ENCODE measurements around the gene KRT82. TPM values are rescaled to one million over a fixed set of nuclear protein-coding genes. Genes with fewer than 3 reads are reported as not detected.

The KRT82 gene
- total RNA-seq, 2 experiments from 2014 or later = not detected

- POLR2A ChIA-PET = no interaction called here
- no peaks in the 10 kb centered on the region for H3K4me1 Mint-ChIP-seq
- H3K9me3 Mint-ChIP-seq = no peaks in the 10 kb centered on the region
- H3K27me3 Mint-ChIP-seq = peaks cover 35% of the 10 kb centered on the region
- H3K4me3 Mint-ChIP-seq = no peak overlapping the region
- no peak overlapping the region for H3K27ac Mint-ChIP-seq
- no peaks in the 10 kb centered on the region for H3K36me3 Mint-ChIP-seq (ENCODE audit: low read depth)
- CTCF ChIA-PET = no interaction called here
- DNase-seq = no peak
These were observed 34.7 kb upstream of the KRT82 start for GRCh38 chr12:52440821-52441319.

- Mint-ChIP-seq H3K4me1 (no peaks in the 10 kb centered on the region), H3K27ac (no peak overlapping the region), H3K36me3 (ENCODE audit: low read depth) (no peaks in the 10 kb centered on the region), H3K9me3 (no peaks in the 10 kb centered on the region), H3K4me3 (no peak overlapping the region), H3K27me3 (peaks cover 32% of the 10 kb centered on the region)
- ChIA-PET CTCF (no interaction called here), POLR2A (no interaction called here)
- DNase-seq = no peak
These were observed 33.7 kb upstream of the KRT82 start for GRCh38 chr12:52439845-52440244.

DNA sequence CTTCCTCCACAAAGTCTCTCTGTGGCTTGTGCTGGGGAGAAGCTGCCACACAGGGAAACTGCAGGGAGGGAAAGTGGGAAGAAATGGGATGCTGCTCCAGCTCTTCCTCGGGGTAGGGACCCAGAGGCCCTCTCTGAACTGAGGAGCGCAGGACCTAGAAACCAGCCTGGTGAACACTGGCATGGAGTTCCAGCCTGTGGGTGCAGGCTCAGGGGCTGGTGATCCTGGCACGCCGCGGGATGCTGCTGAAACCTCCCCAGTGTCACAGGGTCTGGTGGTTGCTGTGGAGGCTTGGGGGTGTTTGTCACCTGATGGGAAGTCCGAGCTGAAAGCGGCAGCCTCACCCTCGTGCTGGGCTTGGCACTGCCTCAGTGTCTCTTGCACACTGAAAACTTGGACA is 33.3 kb upstream of the KRT82 start:
- Mint-ChIP-seq H3K27me3 (peaks cover 28% of the 10 kb centered on the region), H3K4me3 (no peak overlapping the region), H3K27ac (no peak overlapping the region), H3K9me3 (no peaks in the 10 kb centered on the region), H3K4me1 (no peaks in the 10 kb centered on the region), H3K36me3 (ENCODE audit: low read depth) (no peaks in the 10 kb centered on the region)
- DNase-seq = no peak
- CTCF ChIA-PET = no interaction called here
- POLR2A ChIA-PET = no interaction called here

DNA sequence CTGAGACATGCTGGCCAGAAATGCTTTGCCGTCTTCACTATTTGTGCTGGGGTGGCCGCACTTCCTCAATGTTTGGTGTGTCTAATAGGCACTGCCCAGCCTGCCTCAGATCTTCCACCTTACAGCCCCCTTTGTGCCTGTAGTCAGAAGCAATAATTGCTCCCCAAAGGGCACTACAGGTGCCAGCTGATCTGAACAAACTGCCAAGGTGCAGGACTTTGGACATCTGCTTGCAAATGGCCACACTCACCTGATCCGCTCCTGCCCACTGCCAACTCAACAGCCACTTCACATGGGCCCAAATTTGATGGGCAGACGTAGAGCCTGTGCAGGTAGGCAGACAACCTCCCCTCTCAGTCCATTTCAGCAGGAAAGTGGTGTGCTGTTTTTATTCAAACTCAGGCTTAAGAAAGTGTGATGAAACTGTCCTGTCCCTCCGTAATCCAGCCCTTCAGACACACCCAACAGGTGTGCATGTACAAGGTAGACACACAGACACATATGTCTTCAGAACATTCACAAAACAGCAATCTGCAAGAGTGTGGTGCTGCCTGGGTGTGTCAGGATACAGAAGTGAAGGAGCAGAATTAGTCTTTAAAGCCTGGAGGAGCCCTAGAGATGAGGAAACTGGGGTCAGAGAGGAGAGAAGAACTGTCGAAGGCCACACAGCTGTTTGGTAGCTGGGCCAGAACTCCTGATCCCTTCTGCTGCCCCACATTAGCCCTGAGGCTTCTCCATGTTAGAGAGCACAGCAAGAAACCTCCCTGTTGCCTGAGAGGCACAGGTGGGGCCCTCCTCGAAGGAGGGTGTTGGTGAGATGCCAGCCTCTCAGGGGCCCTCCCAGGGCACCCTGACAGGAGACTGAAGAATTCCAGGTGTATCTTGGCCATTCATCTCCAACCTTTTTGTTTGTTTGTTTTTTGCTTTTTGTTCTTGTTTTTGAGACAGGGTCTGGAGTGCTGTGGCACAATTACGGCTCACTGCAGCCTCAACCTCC is 32.5 kb upstream of the KRT82 start:
- H3K9me3 Mint-ChIP-seq = no peaks in the 10 kb centered on the region
- H3K36me3 Mint-ChIP-seq (ENCODE audit: low read depth) = no peaks in the 10 kb centered on the region
- DNase-seq = no peak
- POLR2A ChIA-PET = no interaction called here
- H3K4me3 Mint-ChIP-seq = no peak overlapping the region
- H3K4me1 Mint-ChIP-seq = no peaks in the 10 kb centered on the region
- CTCF ChIA-PET = no interaction called here
- H3K27ac Mint-ChIP-seq = no peak overlapping the region
- peaks cover 26% of the 10 kb centered on the region for H3K27me3 Mint-ChIP-seq

GRCh38 chr12:52437508-52437907 is 31.4 kb upstream of the KRT82 start:
- H3K9me3 Mint-ChIP-seq = no peaks in the 10 kb centered on the region

GRCh38 chr12:52436828-52437474 is 30.8 kb upstream of the KRT82 start:
- H3K4me1 Mint-ChIP-seq = no peaks in the 10 kb centered on the region
- CTCF ChIA-PET = no interaction called here
- POLR2A ChIA-PET = no interaction called here

More at GRCh38 chr12:52437508-52437907, 31.4 kb upstream of the KRT82 start:
- Mint-ChIP-seq H3K4me3 (no peak overlapping the region), H3K4me1 (no peaks in the 10 kb centered on the region), H3K27ac (no peak overlapping the region), H3K36me3 (ENCODE audit: low read depth) (no peaks in the 10 kb centered on the region), H3K27me3 (peaks cover 17% of the 10 kb centered on the region)
- POLR2A ChIA-PET = no interaction called here
- no peak for DNase-seq
- CTCF ChIA-PET = no interaction called here

DNA sequence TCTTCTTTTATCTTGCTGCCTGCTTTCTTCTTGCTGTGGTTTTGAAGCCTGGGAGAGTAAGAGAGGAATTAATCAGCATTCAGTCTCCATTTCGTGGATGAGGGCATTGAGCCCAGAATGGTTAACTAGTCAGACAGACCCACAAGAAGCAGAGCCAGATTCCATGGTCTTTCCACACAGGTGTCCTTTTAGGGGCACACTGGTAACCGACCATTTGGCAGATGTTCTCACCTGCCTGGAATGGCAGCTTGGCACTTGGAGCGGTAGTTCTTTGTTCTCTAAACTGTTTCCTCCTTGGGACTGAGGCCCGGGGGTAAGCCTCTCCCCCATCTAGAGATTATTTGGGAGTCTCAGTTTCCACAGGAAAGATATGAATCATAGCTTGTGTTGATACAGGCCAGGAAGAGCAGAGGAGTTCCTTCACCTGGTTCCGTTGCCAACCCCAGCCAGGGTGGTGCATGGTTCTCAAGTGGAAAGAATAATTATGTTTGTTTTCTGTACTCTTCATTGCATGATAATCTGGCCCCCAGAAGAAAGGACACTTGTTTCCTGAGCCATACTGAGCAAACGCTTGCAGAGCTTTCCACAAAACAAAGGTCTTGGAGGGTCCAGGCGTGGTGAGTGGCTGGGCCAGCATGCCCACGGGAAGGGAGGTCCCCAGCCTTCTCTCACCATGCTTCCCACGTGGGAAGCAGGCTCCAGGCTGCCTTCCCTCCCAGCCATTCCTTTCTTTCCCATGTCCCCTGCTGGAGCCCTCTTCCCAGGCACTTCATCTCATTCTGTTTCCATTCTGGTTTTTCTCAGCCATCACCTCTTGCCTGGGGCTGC is 30.1 kb upstream of the KRT82 start:
- peaks cover 9% of the 10 kb centered on the region for H3K27me3 Mint-ChIP-seq
- H3K4me3 Mint-ChIP-seq = no peak overlapping the region
- no peaks in the 10 kb centered on the region for H3K9me3 Mint-ChIP-seq
- CTCF ChIA-PET = no interaction called here
- H3K36me3 Mint-ChIP-seq (ENCODE audit: low read depth) = no peaks in the 10 kb centered on the region
- H3K4me1 Mint-ChIP-seq = no peaks in the 10 kb centered on the region
- no peak for DNase-seq
- POLR2A ChIA-PET = no interaction called here
- no peak overlapping the region for H3K27ac Mint-ChIP-seq

More at GRCh38 chr12:52436828-52437474, 30.8 kb upstream of the KRT82 start:
- Mint-ChIP-seq H3K4me3 (no peak overlapping the region), H3K36me3 (ENCODE audit: low read depth) (no peaks in the 10 kb centered on the region), H3K9me3 (no peaks in the 10 kb centered on the region), H3K27me3 (peaks cover 11% of the 10 kb centered on the region), H3K27ac (no peak overlapping the region)
- no peak for DNase-seq

DNA sequence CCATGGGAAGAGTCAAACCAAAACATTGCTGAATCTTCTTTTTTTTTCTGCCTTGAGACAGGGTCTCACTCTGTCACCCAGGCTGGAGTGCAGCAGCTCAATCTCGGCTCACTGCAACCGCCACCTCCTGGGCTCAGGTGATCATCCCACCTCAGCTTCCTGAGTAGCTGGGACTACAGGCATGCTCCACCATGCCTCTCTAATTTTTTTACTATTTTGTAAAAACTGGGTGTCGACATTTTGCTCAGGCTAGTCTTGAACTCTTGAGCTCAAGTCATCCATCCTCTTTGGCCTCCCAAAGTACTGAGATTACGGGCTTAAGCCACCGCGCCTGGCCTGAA is 29.5 kb upstream of the KRT82 start:
- ChIA-PET POLR2A (no interaction called here), CTCF (no interaction called here)
- DNase-seq = no peak
- Mint-ChIP-seq H3K27ac (no peak overlapping the region), H3K4me3 (no peak overlapping the region), H3K27me3 (peaks cover 7% of the 10 kb centered on the region), H3K36me3 (ENCODE audit: low read depth) (no peaks in the 10 kb centered on the region), H3K4me1 (no peaks in the 10 kb centered on the region), H3K9me3 (no peaks in the 10 kb centered on the region)

DNA sequence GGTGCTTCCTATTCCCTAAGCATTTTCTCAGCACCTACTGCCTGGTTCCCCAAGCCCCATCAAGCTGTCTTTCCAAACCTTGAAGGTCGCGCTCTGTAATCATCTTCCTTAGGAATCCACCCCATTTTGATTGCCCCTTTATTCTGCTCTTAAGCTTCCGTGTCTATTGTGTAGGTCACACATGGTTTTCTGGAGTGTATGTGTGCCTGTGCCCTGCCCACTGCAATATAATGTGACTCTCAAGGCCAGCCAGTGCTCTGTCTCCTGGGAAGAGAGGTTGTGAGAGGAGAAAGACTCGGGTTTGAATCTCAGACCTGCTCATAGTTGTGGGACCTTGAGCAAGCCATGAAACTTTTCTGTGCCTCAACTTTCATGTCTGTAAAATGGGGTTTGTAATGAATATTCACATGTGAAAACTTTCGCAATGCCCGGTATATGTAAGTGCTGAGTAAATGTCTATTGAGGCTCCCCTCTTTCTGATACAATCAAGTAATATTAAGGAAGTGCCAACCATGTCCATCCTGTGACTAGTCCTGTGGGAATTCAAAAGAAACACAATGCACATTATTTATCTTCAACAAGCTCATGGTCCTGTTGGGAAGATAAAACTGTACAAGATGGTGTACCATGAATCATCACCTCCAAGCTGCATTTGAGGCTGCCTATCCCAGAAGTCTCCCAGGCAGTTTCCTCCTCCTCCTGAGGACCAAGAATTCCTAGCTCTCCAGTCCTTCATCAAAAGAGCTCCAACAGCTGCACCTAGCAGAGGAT is 28.8 kb upstream of the KRT82 start:
- Mint-ChIP-seq H3K36me3 (ENCODE audit: low read depth) (no peaks in the 10 kb centered on the region), H3K4me1 (no peaks in the 10 kb centered on the region), H3K27me3 (peaks cover 12% of the 10 kb centered on the region), H3K27ac (no peak overlapping the region), H3K9me3 (no peaks in the 10 kb centered on the region), H3K4me3 (no peak overlapping the region)
- DNase-seq = no peak
- POLR2A ChIA-PET = no interaction called here
- CTCF ChIA-PET = no interaction called here

GRCh38 chr12:52434081-52434733 is 28.1 kb upstream of the KRT82 start, which contains the start of gene KRT75:
KRT75 (minus strand) TSS chr12:52434371; CDS start chr12:52434304, 67 bp downstream.
- DNase-seq = no peak
- Mint-ChIP-seq H3K9me3 (no peaks in the 10 kb centered on the region), H3K4me1 (no peaks in the 10 kb centered on the region), H3K27me3 (peaks cover 13% of the 10 kb centered on the region), H3K27ac (no peak within 1 kb of the TSS), H3K36me3 (ENCODE audit: low read depth) (no peaks in the 10 kb centered on the region), H3K4me3 (no peak within 1 kb of the TSS)
- ChIA-PET POLR2A (no interaction called here), CTCF (interaction anchor here (0.6 kb wide), 1 partner anchor 87 kb away, joined by 3 read pairs; no protein-coding TSS in a partner anchor)

GRCh38 chr12:52433501-52434080 is 27.5 kb upstream of the KRT82 start:
- H3K4me1 Mint-ChIP-seq = no peaks in the 10 kb centered on the region
- H3K9me3 Mint-ChIP-seq = no peaks in the 10 kb centered on the region
- H3K27ac Mint-ChIP-seq = no peak overlapping the region
- POLR2A ChIA-PET = no interaction called here
- DNase-seq = no peak
- CTCF ChIA-PET = no interaction called here
- no peak overlapping the region for H3K4me3 Mint-ChIP-seq
- H3K27me3 Mint-ChIP-seq = peaks cover 18% of the 10 kb centered on the region
- H3K36me3 Mint-ChIP-seq (ENCODE audit: low read depth) = no peaks in the 10 kb centered on the region
